Neural cell (in vitro differentiated cells): ENCODE data around the gene DNAH6. TPM values are rescaled to one million over a fixed set of nuclear protein-coding genes. Genes with fewer than 3 reads are reported as not detected.
"Not testable (repeated sequence)": the region's sequence is repeated elsewhere in the genome, so short reads cannot be mapped to it uniquely, and the experiment has no call there.

Source experiments
- H2AFZ ChIP-seq: fragments of 200-600, 300-800 bp; sonication (generic), shearing (Covaris generic); 2 replicates; pipeline ENCODE4 v1.6.0; 2014; ENCODE audit warnings: low read depth, mild to moderate bottlenecking, antibody characterized with exemption, low read length, moderate library complexity
- H3F3A ChIP-seq: fragments of 200-600 bp; shearing (Covaris generic); 2 replicates; pipeline ENCODE4 v1.6.1; 2016; ENCODE audit warnings: mild to moderate bottlenecking, moderate library complexity, mixed read lengths, antibody characterized with exemption, low read length; ENCODE audit not compliant: insufficient read depth, poor library complexity, severe bottlenecking
- H3K27ac ChIP-seq: fragments of 200-600, 300-800 bp; sonication (generic), shearing (Covaris generic); 2 replicates; pipeline ENCODE4 v1.5.1; 2014; ENCODE audit warnings: mild to moderate bottlenecking, low read length, moderate library complexity
- H3K27me3 ChIP-seq: fragments of 300-800, 200-600 bp; sonication (generic), shearing (Covaris generic); 2 replicates; pipeline ENCODE4 v1.6.0; 2014; ENCODE audit warnings: mild to moderate bottlenecking, low read depth, low read length, moderate library complexity; ENCODE audit not compliant: insufficient read depth
- H3K36me3 ChIP-seq: fragments of 300-800, 200-600 bp; sonication (generic), shearing (Covaris generic); 2 replicates; pipeline ENCODE4 v1.5.1; 2014; ENCODE audit warnings: mild to moderate bottlenecking, antibody characterized with exemption, low read length, moderate library complexity; ENCODE audit not compliant: insufficient read depth
- H3K4me2 ChIP-seq: fragments of 300-800, 200-600 bp; sonication (generic), shearing (Covaris generic); 2 replicates; pipeline ENCODE4 v1.6.0; 2014; ENCODE audit warnings: mild to moderate bottlenecking, low read length
- H3K4me3 ChIP-seq: fragments of 300-800, 200-600 bp; sonication (generic), shearing (Covaris generic); 2 replicates; pipeline ENCODE4 v1.5.1; 2014; ENCODE audit warnings: mild to moderate bottlenecking, low read length, moderate library complexity
- H3K79me2 ChIP-seq: fragments of 200-600 bp; shearing (Covaris generic); replicated peaks from 2 replicates; pipeline ENCODE4 v1.6.0; 2014; ENCODE audit warnings: mild to moderate bottlenecking, low read length, moderate library complexity; ENCODE audit not compliant: insufficient read depth
- H3K9ac ChIP-seq: fragments of 300-800, 200-600 bp; sonication (generic), shearing (Covaris generic); 2 replicates; pipeline ENCODE4 v1.6.1; 2016; ENCODE audit warnings: mild to moderate bottlenecking, low read length, mixed read lengths
- H3K9me2 ChIP-seq: fragments of 200-600 bp; shearing (Covaris generic); 2 replicates; pipeline ENCODE4 v1.6.1; 2016; ENCODE audit warnings: mild to moderate bottlenecking, low read length, mixed read lengths; ENCODE audit not compliant: insufficient read depth
- H3K9me3 ChIP-seq: fragments of 200-600, 300-800 bp; sonication (generic), shearing (Covaris generic); 2 replicates; pipeline ENCODE4 v1.6.1; 2016; ENCODE audit warnings: mild to moderate bottlenecking, mixed run types, low read length, moderate library complexity, mixed read lengths
- H4K20me1 ChIP-seq: fragments of 200-600 bp; shearing (Covaris generic); 2 replicates; pipeline ENCODE4 v1.6.1; 2016; ENCODE audit warnings: mild to moderate bottlenecking, mixed run types; ENCODE audit not compliant: insufficient read depth
- CTCF ChIP-seq: fragments of 450-650 bp; IDR thresholded peaks from 2 replicates; pipeline ENCODE4 v1.5.1; 2014; ENCODE audit warnings: antibody characterized with exemption, mild to moderate bottlenecking, moderate library complexity; ENCODE audit not compliant: poor library complexity, severe bottlenecking
- EP300 ChIP-seq: fragments of 450-650 bp; conservative IDR thresholded peaks from 2 replicates; pipeline ENCODE4 v1.6.1; 2014; ENCODE audit warnings: antibody characterized with exemption, mild to moderate bottlenecking, moderate library complexity; ENCODE audit not compliant: poor library complexity, severe bottlenecking
- EZH2 ChIP-seq: fragments of 200-600, 300-800 bp; shearing (Covaris generic), sonication (generic); IDR thresholded peaks from 2 replicates; pipeline ENCODE4 v1.6.1; 2014; ENCODE audit warnings: antibody characterized with exemption, low read length, borderline replicate concordance, mild to moderate bottlenecking; ENCODE audit not compliant: insufficient read depth, poor library complexity, severe bottlenecking
- MXI1 ChIP-seq: fragments of 450-650 bp; conservative IDR thresholded peaks from 2 replicates; pipeline ENCODE4 v1.6.1; 2014; ENCODE audit warnings: antibody characterized with exemption, mild to moderate bottlenecking; ENCODE audit not compliant: poor library complexity, severe bottlenecking
- POLR2AphosphoS5 ChIP-seq: IDR thresholded peaks from 2 replicates; pipeline ENCODE4 v1.6.1; 2012
- RAD21 ChIP-seq: fragments of 450-650 bp; conservative IDR thresholded peaks from 2 replicates; pipeline ENCODE4 v1.6.1; 2014; ENCODE audit warnings: antibody characterized with exemption, mild to moderate bottlenecking, moderate library complexity
- SMC3 ChIP-seq: fragments of 450-650 bp; conservative IDR thresholded peaks from 2 replicates; pipeline ENCODE4 v1.6.1; 2014; ENCODE audit warnings: antibody characterized with exemption, mild to moderate bottlenecking, moderate library complexity; ENCODE audit not compliant: poor library complexity
- TAF1 ChIP-seq: IDR thresholded peaks from 2 replicates; pipeline ENCODE4 v1.6.1; 2012; ENCODE audit warnings: low read depth
- polyA plus RNA-seq: library from polyadenylated mRNA; depleted of rRNA; stranded (reverse); fragments of >200 nt; gene quantifications from 2 replicates; pipeline ENCODE4 v1.2.3, GENCODE V29; 2014
- TF ChIP-seq, protein P1 (sequence below): IDR thresholded peaks from 2 replicates; pipeline ENCODE4 v1.6.1; 2012; ENCODE audit warnings: borderline replicate concordance

Gene DNAH6
- polyA plus RNA-seq, 1 donor from 2014 or later = 2.1 TPM

- Histone ChIP-seq H3K9me3 (no peaks in the 10 kb centered on the region), H3F3A (no peaks in the 10 kb centered on the region), H3K9ac (no peak overlapping the region), H3K79me2 (no peaks in the 10 kb centered on the region), H3K4me2 (no peak overlapping the region), H3K27ac (no peak overlapping the region), H3K36me3 (no peaks in the 10 kb centered on the region), H3K9me2 (no peaks in the 10 kb centered on the region), H4K20me1 (no peaks in the 10 kb centered on the region), H2AFZ (no peak overlapping the region), H3K27me3 (no peaks in the 10 kb centered on the region), H3K4me3 (no peak overlapping the region)
- TF ChIP-seq RAD21 (no peak), MXI1 (no peak)
Observed at GRCh38 chr2:84497285-84497684, 19.0 kb upstream of the DNAH6 start.

GRCh38 chr2:84498150-84498799 is 18.0 kb upstream of the DNAH6 start:
- Histone ChIP-seq H3K9me2 (no peaks in the 10 kb centered on the region), H3K36me3 (no peaks in the 10 kb centered on the region), H3K27ac (no peak overlapping the region), H3K4me2 (no peak overlapping the region), H3K4me3 (no peak overlapping the region), H2AFZ (no peak overlapping the region), H4K20me1 (no peaks in the 10 kb centered on the region), H3K9me3 (no peaks in the 10 kb centered on the region), H3K9ac (no peak overlapping the region), H3K79me2 (no peaks in the 10 kb centered on the region), H3F3A (no peaks in the 10 kb centered on the region), H3K27me3 (no peaks in the 10 kb centered on the region)
- no peak for TF ChIP-seq CTCF
- TF ChIP-seq EP300 = no peak
- no peak for TF ChIP-seq POLR2AphosphoS5
- no peak for TF ChIP-seq EZH2
- no peak for TF ChIP-seq TAF1
- TF ChIP-seq SMC3 = no peak
- TF ChIP-seq, protein P1, sequence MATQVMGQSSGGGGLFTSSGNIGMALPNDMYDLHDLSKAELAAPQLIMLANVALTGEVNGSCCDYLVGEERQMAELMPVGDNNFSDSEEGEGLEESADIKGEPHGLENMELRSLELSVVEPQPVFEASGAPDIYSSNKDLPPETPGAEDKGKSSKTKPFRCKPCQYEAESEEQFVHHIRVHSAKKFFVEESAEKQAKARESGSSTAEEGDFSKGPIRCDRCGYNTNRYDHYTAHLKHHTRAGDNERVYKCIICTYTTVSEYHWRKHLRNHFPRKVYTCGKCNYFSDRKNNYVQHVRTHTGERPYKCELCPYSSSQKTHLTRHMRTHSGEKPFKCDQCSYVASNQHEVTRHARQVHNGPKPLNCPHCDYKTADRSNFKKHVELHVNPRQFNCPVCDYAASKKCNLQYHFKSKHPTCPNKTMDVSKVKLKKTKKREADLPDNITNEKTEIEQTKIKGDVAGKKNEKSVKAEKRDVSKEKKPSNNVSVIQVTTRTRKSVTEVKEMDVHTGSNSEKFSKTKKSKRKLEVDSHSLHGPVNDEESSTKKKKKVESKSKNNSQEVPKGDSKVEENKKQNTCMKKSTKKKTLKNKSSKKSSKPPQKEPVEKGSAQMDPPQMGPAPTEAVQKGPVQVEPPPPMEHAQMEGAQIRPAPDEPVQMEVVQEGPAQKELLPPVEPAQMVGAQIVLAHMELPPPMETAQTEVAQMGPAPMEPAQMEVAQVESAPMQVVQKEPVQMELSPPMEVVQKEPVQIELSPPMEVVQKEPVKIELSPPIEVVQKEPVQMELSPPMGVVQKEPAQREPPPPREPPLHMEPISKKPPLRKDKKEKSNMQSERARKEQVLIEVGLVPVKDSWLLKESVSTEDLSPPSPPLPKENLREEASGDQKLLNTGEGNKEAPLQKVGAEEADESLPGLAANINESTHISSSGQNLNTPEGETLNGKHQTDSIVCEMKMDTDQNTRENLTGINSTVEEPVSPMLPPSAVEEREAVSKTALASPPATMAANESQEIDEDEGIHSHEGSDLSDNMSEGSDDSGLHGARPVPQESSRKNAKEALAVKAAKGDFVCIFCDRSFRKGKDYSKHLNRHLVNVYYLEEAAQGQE = no peak
- no peak for TF ChIP-seq MXI1
- no peak for TF ChIP-seq RAD21

- H2AFZ ChIP-seq, H3K79me2 ChIP-seq, H4K20me1 ChIP-seq, H3K4me2 ChIP-seq, H3K9ac ChIP-seq, H3F3A ChIP-seq, H3K36me3 ChIP-seq, H3K27ac ChIP-seq, H3K4me3 ChIP-seq, H3K27me3 ChIP-seq, H3K9me3 ChIP-seq, H3K9me2 ChIP-seq: not testable (repeated sequence)
Observed at GRCh38 chr2:84511024-84511423, 5.3 kb upstream of the DNAH6 start.
